H9 (cell line): Measurements from ENCODE around the gene PIN1. TPM values are rescaled to one million over a fixed set of nuclear protein-coding genes. Genes with fewer than 3 reads are reported as not detected.

Source experiments
- DNase-seq: peaks from one replicate; pipeline ENCODE4 v3.0.0-alpha.2; 2017
- H2AFZ ChIP-seq: one replicate; pipeline ENCODE4 v1.6.1; 2013; ENCODE audit warnings: mild to moderate bottlenecking, low read length, control low read depth, moderate library complexity
- H2AK5ac ChIP-seq: 2 replicates; pipeline ENCODE4 v1.6.1; 2013; ENCODE audit warnings: low read length, control low read depth, mixed read lengths; ENCODE audit not compliant: insufficient read length
- H2BK120ac ChIP-seq: one replicate; pipeline ENCODE4 v1.6.1; 2013; ENCODE audit warnings: low read depth, mild to moderate bottlenecking, low read length, control low read depth, inconsistent platforms; ENCODE audit not compliant: poor library complexity, severe bottlenecking
- H2BK12ac ChIP-seq: 2 replicates; pipeline ENCODE4 v1.6.1; 2013; ENCODE audit warnings: low read length, control low read depth, mixed read lengths, low read depth; ENCODE audit not compliant: insufficient read length
- H2BK15ac ChIP-seq: 2 replicates; pipeline ENCODE4 v1.6.1; 2013; ENCODE audit warnings: low read depth, low read length, control low read depth
- H2BK20ac ChIP-seq: one replicate; pipeline ENCODE4 v1.6.1; 2013; ENCODE audit warnings: low read depth, mild to moderate bottlenecking, low read length, control low read depth, inconsistent platforms; ENCODE audit not compliant: poor library complexity, severe bottlenecking
- H2BK5ac ChIP-seq: 2 replicates; pipeline ENCODE4 v1.6.1; 2013; ENCODE audit warnings: low read length, control low read depth, mixed read lengths; ENCODE audit not compliant: insufficient read length
- H3K14ac ChIP-seq: 2 replicates; pipeline ENCODE4 v1.6.1; 2013; ENCODE audit warnings: low read length, control low read depth; ENCODE audit not compliant: insufficient read depth
- H3K18ac ChIP-seq: 2 replicates; pipeline ENCODE4 v1.6.1; 2013; ENCODE audit warnings: low read depth, mild to moderate bottlenecking, mixed read lengths, low read length, control low read depth; ENCODE audit not compliant: insufficient read length
- H3K23ac ChIP-seq: 2 replicates; pipeline ENCODE4 v1.6.1; 2013; ENCODE audit warnings: low read length, control low read depth, mixed read lengths, low read depth; ENCODE audit not compliant: insufficient read length
- H3K23me2 ChIP-seq: 2 replicates; pipeline ENCODE4 v1.6.1; 2013; ENCODE audit warnings: low read depth, mild to moderate bottlenecking, mixed read lengths, low read length, control low read depth; ENCODE audit not compliant: insufficient read length, poor library complexity, severe bottlenecking
- H3K27ac ChIP-seq: 2 replicates; pipeline ENCODE4 v1.5.1; 2013; ENCODE audit warnings: low read length, control low read depth, mixed read lengths, low read depth; ENCODE audit not compliant: insufficient read length
- H3K27me3 ChIP-seq: 2 replicates; pipeline ENCODE4 v1.6.1; 2013; ENCODE audit warnings: low read length, control low read depth, inconsistent platforms; ENCODE audit not compliant: insufficient read depth
- H3K4ac ChIP-seq: 2 replicates; pipeline ENCODE4 v1.6.1; 2013; ENCODE audit warnings: low read depth, mild to moderate bottlenecking, control low read depth, inconsistent platforms, low read length, moderate library complexity
- H3K4me1 ChIP-seq: 2 replicates; pipeline ENCODE4 v1.6.1; 2013; ENCODE audit warnings: low read length, control low read depth, inconsistent platforms; ENCODE audit not compliant: insufficient read depth
- H3K4me2 ChIP-seq: 2 replicates; pipeline ENCODE4 v1.6.1; 2013; ENCODE audit warnings: low read length, control low read depth, mixed read lengths; ENCODE audit not compliant: insufficient read length, insufficient read depth
- H3K56ac ChIP-seq: 2 replicates; pipeline ENCODE4 v1.6.1; 2013; ENCODE audit warnings: low read depth, mild to moderate bottlenecking, mixed read lengths, low read length, control low read depth; ENCODE audit not compliant: insufficient read length
- H3K79me1 ChIP-seq: 2 replicates; pipeline ENCODE4 v1.6.1; 2013; ENCODE audit warnings: low read depth, mild to moderate bottlenecking, moderate library complexity, low read length, control low read depth, inconsistent platforms; ENCODE audit not compliant: insufficient read depth, poor library complexity, severe bottlenecking
- H3K79me2 ChIP-seq: 2 replicates; pipeline ENCODE4 v1.6.1; 2013; ENCODE audit warnings: low read length, control low read depth, inconsistent platforms; ENCODE audit not compliant: insufficient read depth
- H3K9ac ChIP-seq: 2 replicates; pipeline ENCODE4 v1.6.1; 2013; ENCODE audit warnings: low read length, control low read depth, mixed read lengths; ENCODE audit not compliant: insufficient read length; ENCODE audit errors: extremely low read depth
- H3K9me3 ChIP-seq: one replicate; pipeline ENCODE4 v1.6.1; 2013; ENCODE audit warnings: low read depth, low read length, inconsistent platforms; ENCODE audit not compliant: control insufficient read depth
- H3T11ph ChIP-seq: one replicate; pipeline ENCODE4 v1.6.1; 2013; ENCODE audit warnings: mild to moderate bottlenecking, low read length, control low read depth, inconsistent platforms
- H4K20me1 ChIP-seq: one replicate; pipeline ENCODE4 v1.6.1; 2013; ENCODE audit not compliant: control insufficient read depth, insufficient read length, insufficient read depth
- H4K5ac ChIP-seq: 2 replicates; pipeline ENCODE4 v1.6.1; 2013; ENCODE audit warnings: low read depth, mild to moderate bottlenecking, mixed read lengths, low read length, control low read depth; ENCODE audit not compliant: insufficient read length
- H4K8ac ChIP-seq: replicated peaks from 2 replicates; pipeline ENCODE4 v1.6.1; 2013; ENCODE audit warnings: low read length, control low read depth, mixed read lengths, low read depth; ENCODE audit not compliant: insufficient read length
- H4K91ac ChIP-seq: 2 replicates; pipeline ENCODE4 v1.6.1; 2013; ENCODE audit warnings: low read depth, mild to moderate bottlenecking, moderate library complexity, mixed read lengths, low read length, control low read depth; ENCODE audit not compliant: insufficient read length
- H3K27ac Mint-ChIP-seq, 3 experiments: 2 replicates in 2 of 3; 3 replicates in 1 of 3; pipeline ENCODE4 v1.8.0; 2020 to 2021; ENCODE audit warnings: mixed read lengths in 3 of 3, mild to moderate bottlenecking in 1 of 3, moderate library complexity in 1 of 3
- H3K27me3 Mint-ChIP-seq: 2 replicates; pipeline ENCODE4 v1.8.0; 2021; ENCODE audit warnings: low read depth, mild to moderate bottlenecking, moderate library complexity, mixed read lengths
- H3K36me3 Mint-ChIP-seq, 3 experiments: 2 replicates in 2 of 3; 3 replicates in 1 of 3; pipeline ENCODE4 v1.8.0; 2020 to 2021; ENCODE audit warnings: low read depth in 3 of 3, mixed read lengths in 3 of 3; ENCODE audit not compliant: insufficient read depth in 1 of 3
- H3K4me1 Mint-ChIP-seq, 2 experiments: 2 replicates each; pipeline ENCODE4 v1.8.0; 2020; ENCODE audit warnings: mixed read lengths in 2 of 2
- H3K4me3 Mint-ChIP-seq, 2 experiments: 2 replicates in 1 of 2; 3 replicates in 1 of 2; pipeline ENCODE4 v1.8.0; 2020 to 2021; ENCODE audit warnings: mild to moderate bottlenecking in 2 of 2, mixed read lengths in 2 of 2, moderate library complexity in 1 of 2
- H3K9me3 Mint-ChIP-seq, 2 experiments: 2 replicates in 1 of 2; 3 replicates in 1 of 2; pipeline ENCODE4 v1.8.0; 2020; ENCODE audit warnings: mild to moderate bottlenecking in 2 of 2, mixed read lengths in 2 of 2, moderate library complexity in 1 of 2
- CTCF ChIP-seq: fragments of 200-600 bp; sonication (generic); conservative IDR thresholded peaks from 3 replicates; pipeline ENCODE4 v1.8.0; 2021; ENCODE audit warnings: antibody characterized with exemption, mild to moderate bottlenecking
- total RNA-seq: library from RNA; stranded (reverse); gene quantifications from 2 replicates; pipeline ENCODE4 v1.2.1, GENCODE V29; 2021

PIN1 gene
- total RNA-seq, 1 experiment from 2014 or later: 110 TPM

GRCh38 chr19:9858766-9859165 lies 23.6 kb downstream of the PIN1 start:
- Histone ChIP-seq H3K4me2 (no peak overlapping the region), H2BK120ac (no peak overlapping the region), H4K91ac (no peak overlapping the region), H2BK5ac (no peak overlapping the region), H2BK15ac (no peak overlapping the region), H3T11ph (no peak overlapping the region), H3K9me3 (no peaks in the 10 kb centered on the region), H3K9ac (no peak overlapping the region), H4K20me1 (no peaks in the 10 kb centered on the region), H3K79me1 (no peaks in the 10 kb centered on the region), H3K14ac (no peak overlapping the region), H3K23ac (no peak overlapping the region), H4K8ac (no peak overlapping the region), H3K27me3 (no peaks in the 10 kb centered on the region), H3K23me2 (no peaks in the 10 kb centered on the region), H2AK5ac (no peak overlapping the region), H3K79me2 (no peaks in the 10 kb centered on the region), H3K18ac (no peak overlapping the region), H2BK20ac (no peak overlapping the region), H3K4me1 (no peaks in the 10 kb centered on the region), H3K27ac (no peak overlapping the region), H2BK12ac (no peak overlapping the region), H2AFZ (no peak overlapping the region), H3K56ac (no peak overlapping the region), H3K4ac (no peak overlapping the region), H4K5ac (no peak overlapping the region)
- no peak overlapping the region for H3K27ac Mint-ChIP-seq
- H3K9me3 Mint-ChIP-seq: no peaks in the 10 kb centered on the region
- no peak overlapping the region; a peak in 1 of 5 replicates for H3K4me3 Mint-ChIP-seq
- no peaks in the 10 kb centered on the region for H3K27me3 Mint-ChIP-seq
- TF ChIP-seq CTCF: no peak
- DNase-seq: no peak
- peaks cover 19 to 50% (median 48%) of the 10 kb centered on the region in 3 experiments; a peak in 6 of 7 replicates for H3K36me3 Mint-ChIP-seq
- H3K4me1 Mint-ChIP-seq: peaks cover 2% of the 10 kb centered on the region in 2 experiments; a peak in 3 of 4 replicates
